GM18526 (cell line): ENCODE measurements around the gene TP73.
A peak's percentile ranks its signal among the peaks of the same experiment; 100 is the strongest.

ENCODE experiments used
- POLR2A ChIP-seq: IDR thresholded peaks from 3 replicates; pipeline ENCODE4 v1.6.1; 2011; ENCODE audit not compliant: insufficient read length; ENCODE audit errors: extremely low read depth

Gene TP73

GRCh38 chr1:3768811-3769390 is 116.6 kb downstream of the TP73 start:
- TF ChIP-seq POLR2A, result no peak

DNA sequence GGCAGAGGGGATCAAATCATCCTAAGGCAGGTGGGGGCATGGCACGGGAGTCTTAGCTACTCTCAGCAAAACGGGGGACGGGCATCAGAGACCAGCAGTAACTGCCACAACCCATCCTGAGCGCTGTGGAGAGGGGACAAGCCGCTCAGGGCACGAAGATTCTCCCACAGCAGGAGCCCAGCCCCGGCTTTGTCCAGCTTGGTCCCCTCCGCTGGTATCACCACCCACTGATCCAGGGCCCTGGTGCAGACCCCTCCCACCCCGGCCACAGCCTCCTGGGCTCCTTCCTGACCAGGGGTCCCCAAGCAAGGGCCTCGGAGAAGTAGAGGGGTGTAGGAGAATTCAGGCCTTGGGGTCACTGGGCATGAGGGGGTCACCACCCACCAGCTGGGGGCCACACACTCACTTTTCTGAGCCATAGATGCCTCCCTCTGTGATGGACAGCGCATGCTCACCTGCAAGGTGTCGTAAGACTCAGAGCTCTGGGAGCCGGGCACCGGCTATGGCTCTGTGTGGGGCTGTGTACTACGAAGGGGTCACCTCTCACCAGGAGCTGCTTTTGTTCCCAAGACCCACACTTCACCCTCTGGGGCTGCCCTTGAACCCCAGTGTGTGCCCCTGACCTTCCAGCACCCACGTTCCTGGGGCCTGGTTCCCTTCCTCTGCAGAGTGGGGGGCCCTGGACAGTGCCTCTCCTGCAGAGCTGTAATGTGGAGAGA is 117.9 kb downstream of the TP73 start:
- TF ChIP-seq POLR2A, result no peak

DNA sequence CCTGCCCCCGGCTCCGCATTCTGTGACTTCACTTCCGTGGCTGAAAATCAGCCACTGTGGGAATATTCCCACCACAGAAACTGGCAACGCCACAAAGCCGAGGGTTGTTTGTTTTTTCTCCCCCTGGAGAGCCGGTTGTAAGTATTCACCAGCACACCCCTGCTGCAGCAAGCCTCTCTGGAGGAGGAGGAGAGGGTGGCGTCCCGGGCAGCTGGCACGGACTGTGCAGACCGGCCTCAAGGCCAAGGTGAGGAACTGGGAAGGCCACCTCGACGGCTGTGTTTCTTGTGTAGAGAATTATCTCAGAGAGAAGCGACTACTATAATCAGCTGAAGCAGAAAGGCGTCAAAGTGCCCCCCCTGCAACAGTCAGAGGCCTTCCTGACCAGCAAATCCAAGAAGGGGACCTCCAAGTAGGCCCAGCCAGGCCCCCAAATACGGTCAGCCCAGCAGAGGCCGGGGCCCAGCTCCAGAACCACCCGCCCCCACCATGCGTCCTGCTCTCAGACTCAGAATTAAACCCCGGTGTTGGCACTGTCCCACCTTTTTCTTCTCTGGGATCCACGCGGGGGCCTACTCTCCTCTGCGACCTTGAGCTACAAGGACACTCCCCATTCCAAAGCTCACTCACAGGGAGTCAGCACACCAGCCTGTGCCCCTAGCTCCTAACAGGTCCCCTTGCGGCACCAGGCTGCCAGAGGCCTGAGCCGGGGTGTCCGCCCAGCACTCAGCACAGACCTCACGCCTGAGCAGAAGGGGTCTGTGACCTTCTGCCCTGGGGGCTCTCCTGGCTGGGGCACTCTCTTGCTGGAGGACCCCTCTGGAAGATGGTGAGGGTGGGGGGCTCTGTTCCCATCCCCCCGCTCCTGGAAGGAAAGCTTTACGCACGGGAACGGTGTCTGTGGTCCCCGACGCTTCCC is 119.1 kb downstream of the TP73 start:
- no peak for TF ChIP-seq POLR2A

DNA sequence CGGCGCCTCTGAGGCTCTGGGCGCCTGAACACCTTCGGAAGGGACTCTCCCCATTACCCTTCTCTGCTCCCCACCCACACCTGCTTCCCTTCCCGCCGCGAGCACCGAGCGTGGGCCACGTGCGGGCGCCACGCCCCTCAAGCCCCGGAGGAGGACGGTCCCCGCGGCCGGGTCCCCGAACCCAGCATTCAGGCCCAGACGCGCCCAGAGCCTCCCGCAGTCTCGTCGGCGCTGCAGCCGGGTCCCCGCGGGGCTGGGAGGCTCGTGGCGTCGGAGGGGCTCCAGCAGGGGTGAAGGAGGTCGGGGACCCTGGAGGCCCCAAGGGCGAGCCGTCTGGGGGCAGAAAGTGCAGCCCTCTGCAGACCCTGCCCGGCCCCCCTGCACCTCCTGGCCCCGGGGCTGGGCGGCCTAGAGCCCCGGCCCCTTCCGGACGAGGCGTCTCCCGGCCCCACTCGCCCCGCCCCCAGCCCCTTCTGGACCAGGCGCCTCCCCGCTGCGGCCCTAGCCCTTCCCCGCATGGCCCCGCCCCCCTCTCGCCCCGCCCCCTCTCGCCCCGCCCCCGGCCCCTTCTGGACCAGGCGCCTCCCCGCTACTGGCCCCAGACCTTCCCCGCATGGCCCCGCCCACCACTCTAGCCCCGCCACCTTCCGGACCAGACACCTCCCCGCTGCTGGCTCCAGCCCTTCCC is 119.9 kb downstream of the TP73 start:
- peak; percentile 56 for TF ChIP-seq POLR2A

DNA sequence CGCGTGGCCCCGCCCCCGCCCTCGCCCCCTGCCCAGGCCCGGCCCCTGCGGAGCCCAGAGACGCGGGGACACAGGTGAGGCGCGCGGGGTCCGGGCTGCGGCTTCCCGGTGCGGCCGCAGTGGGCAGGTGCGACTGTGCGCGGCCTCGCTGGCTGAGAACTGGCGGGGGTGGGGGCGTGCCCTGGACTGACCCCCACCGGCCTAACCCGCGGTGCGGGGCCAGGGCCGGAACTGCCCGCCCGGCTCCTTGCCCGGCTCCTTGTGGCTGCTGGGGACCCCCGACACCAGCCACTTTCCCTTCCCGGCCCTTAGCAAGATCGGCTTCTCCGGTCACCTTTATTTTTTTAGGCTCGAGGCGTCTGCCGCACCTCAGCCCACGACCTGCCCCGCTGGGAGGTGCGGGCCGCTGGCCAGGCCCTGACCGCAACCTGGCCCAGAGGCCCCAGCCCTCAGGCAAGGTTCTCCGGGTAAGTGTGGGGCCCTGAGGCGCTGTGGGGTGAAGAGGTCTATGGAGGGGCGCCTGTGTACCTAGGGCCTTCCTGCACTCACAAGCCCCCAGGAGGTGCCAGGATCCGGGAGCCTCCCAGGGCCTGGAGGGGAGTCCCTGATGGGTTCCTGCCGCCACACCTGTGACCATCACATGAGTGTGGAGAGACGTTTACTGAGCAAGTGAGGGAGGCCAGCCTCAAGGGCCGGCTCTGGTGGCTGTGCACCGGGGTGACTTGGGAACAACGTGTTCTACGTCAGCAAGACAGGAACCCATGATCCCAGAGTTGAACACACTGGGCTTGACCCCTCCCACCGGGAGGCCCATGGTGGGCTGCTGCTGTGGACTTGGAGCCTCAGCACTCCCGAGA is 120.6 kb downstream of the TP73 start, which contains the start of gene SMIM1:
SMIM1 (plus strand) TSS at position 35 of the 857 bp plus-strand sequence. CDS start 2,625 bp downstream, outside the sequence.
- no peak for TF ChIP-seq POLR2A

DNA sequence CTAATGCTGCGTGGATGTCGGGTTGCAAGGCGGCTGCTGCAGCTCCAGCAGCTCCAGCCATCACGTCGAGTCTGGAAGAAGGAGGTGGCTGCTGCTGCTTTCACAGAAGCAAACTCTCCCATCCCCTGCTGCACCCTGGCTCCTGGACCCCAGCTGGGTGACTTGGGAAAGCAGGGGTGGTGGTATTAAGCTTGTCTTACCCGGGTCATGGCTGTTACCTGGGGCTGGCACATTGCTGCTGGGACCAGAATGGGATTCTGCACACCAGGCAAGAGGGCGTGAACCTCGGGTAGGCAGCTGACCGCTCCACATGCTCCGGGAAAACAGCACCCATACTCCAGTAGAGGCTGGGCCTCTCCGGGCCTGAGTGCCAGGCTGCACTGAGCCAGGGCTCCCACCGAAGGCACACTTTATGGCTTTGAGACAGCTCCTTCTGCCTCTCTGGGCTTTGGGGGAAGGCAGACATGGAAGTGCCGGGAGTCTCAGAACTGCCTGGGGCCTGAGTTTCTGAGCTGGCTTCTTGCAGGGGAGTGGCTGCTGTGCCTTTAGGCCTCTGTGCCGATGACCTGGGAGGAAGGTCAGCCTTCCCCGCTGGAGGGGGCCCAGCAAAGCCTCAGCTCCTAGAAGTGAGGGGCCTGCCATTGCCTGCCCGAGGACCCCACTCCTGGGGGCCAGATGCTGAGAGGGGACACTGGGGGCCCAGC is 121.4 kb downstream of the TP73 start:
- TF ChIP-seq POLR2A, result no peak

- no peak for TF ChIP-seq POLR2A
Measured at GRCh38 chr1:3774276-3774945, 122.1 kb downstream of the TP73 start.

DNA sequence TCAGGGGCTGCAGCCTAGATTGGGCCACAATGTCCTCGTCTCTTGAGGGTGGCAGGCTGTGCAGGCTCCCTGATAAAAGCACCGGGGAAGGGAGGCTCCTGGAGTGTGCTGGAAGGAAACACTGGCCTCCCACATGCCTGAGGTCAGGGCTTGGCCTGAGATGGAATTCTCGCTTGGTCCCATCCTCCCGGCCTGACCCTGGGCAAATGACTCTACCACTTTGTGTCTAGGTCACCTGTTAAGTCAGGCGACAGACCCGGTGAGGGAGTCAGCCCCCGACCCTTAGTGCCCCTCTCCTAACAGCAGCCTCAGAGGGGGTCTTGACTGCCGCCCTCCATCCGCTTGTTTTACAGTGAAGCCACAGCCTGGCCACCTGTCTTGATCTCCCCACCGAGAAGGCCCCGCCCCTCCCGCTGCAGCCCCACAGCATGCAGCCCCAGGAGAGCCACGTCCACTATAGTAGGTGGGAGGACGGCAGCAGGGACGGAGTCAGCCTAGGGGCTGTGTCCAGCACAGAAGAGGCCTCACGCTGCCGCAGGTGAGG is 122.7 kb downstream of the TP73 start:
- no peak for TF ChIP-seq POLR2A

- no peak for TF ChIP-seq POLR2A
Measured at GRCh38 chr1:3775490-3776230, 123.3 kb downstream of the TP73 start.

GRCh38 chr1:3776231-3776961 is 124.1 kb downstream of the TP73 start:
- TF ChIP-seq POLR2A, result no peak

DNA sequence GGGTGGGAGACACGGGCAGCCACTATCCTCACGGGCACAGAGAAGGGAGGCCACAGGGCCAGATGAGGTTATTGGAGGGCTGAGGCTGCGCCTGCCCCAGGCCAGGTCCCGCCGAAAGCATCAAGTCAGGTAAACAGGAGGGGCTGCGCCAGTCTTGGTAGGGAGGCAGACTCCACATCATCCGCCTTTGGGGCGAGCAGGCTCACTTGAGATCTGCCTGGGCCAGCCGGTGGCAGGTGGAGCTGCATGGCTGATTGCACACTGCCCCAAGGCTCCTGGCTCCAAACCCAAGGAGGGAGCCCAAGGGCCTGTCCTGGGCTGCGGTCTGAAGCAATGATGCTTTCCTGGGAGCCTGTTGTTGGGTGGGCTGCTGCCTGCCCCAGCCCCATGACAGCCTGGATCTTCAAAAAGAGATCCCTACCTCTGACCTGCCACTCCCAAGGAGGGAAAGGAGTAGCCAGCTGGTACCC is 124.8 kb downstream of the TP73 start:
- TF ChIP-seq POLR2A, result no peak
